ENCODE data around the gene ROBO1.
A peak's percentile ranks its signal among the peaks of the same experiment; 100 is the strongest.
"Not testable (repeated sequence)": the region's sequence is repeated elsewhere in the genome, so short reads cannot be mapped to it uniquely, and the experiment has no call there.

ROBO1 gene

GRCh38 chr3:78900426-78900825, 867.4 kb downstream of the ROBO1 start:
- no peak for DNase-seq

GRCh38 chr3:78895528-78895927, 872.3 kb downstream of the ROBO1 start:
- no peak for DNase-seq

- peak; percentile 52 for DNase-seq
Measured at GRCh38 chr3:78894787-78895186, 873.0 kb downstream of the ROBO1 start.

GRCh38 chr3:78893161-78893560, 874.6 kb downstream of the ROBO1 start:
- DNase-seq = no peak

GRCh38 chr3:78889348-78889747, 878.5 kb downstream of the ROBO1 start:
- DNase-seq = no peak

- no peak for DNase-seq
Measured at GRCh38 chr3:78888635-78889034, 879.2 kb downstream of the ROBO1 start.

- DNase-seq = no peak
Measured at GRCh38 chr3:78887547-78888011, 880.2 kb downstream of the ROBO1 start.

GRCh38 chr3:78887029-78887428, 880.8 kb downstream of the ROBO1 start:
- no peak for DNase-seq

- DNase-seq = not testable (repeated sequence)
Measured at GRCh38 chr3:78884567-78884966, 883.2 kb downstream of the ROBO1 start.

GRCh38 chr3:78882251-78882650, 885.5 kb downstream of the ROBO1 start:
- no peak for DNase-seq

GRCh38 chr3:78881501-78881900, 886.3 kb downstream of the ROBO1 start:
- DNase-seq = no peak

- DNase-seq = peak; percentile 63
Measured at GRCh38 chr3:78880603-78881461, 887.0 kb downstream of the ROBO1 start.

GRCh38 chr3:78879295-78879860, 888.4 kb downstream of the ROBO1 start:
- DNase-seq = peak; percentile 87

GRCh38 chr3:78878789-78879188, 889.0 kb downstream of the ROBO1 start:
- DNase-seq = no peak

GRCh38 chr3:78878011-78878410, 889.8 kb downstream of the ROBO1 start:
- DNase-seq = no peak

- DNase-seq = no peak
Measured at GRCh38 chr3:78875851-78876250, 891.9 kb downstream of the ROBO1 start.

GRCh38 chr3:78875436-78875835, 892.4 kb downstream of the ROBO1 start:
- peak; percentile 23 for DNase-seq

- no peak for DNase-seq
Measured at GRCh38 chr3:78873641-78874040, 894.2 kb downstream of the ROBO1 start.

- peak; percentile 71 for DNase-seq
Measured at GRCh38 chr3:78872195-78872594, 895.6 kb downstream of the ROBO1 start.

GRCh38 chr3:78871048-78871447, 896.8 kb downstream of the ROBO1 start:
- DNase-seq = peak; percentile 64

- peak; percentile 60 for DNase-seq
Measured at GRCh38 chr3:78870484-78870883, 897.3 kb downstream of the ROBO1 start.

GRCh38 chr3:78868570-78868969, 899.2 kb downstream of the ROBO1 start:
- peak; percentile 87 for DNase-seq

- DNase-seq = peak; percentile 88
Measured at GRCh38 chr3:78867409-78868372, 900.1 kb downstream of the ROBO1 start.
